Colonic mucosa (tissue), 4 donors: ENCODE data around the gene TSPAN4. TPM values are rescaled to one million over a fixed set of nuclear protein-coding genes. Genes with fewer than 3 reads are reported as not detected.

Source experiments
- DNase-seq: peaks from one replicate; pipeline ENCODE4 v3.0.0-alpha.2; 2020
- H3K27ac ChIP-seq: fragments of 200-600 bp; one replicate; pipeline ENCODE4 v1.8.0; 2021
- H3K27me3 ChIP-seq: fragments of 200-600 bp; one replicate; pipeline ENCODE4 v1.8.0; 2021
- H3K36me3 ChIP-seq: fragments of 200-600 bp; one replicate; pipeline ENCODE4 v1.8.0; 2021
- H3K4me1 ChIP-seq: fragments of 200-600 bp; one replicate; pipeline ENCODE4 v1.8.0; 2021; ENCODE audit warnings: mild to moderate bottlenecking
- H3K4me3 ChIP-seq: fragments of 200-600 bp; one replicate; pipeline ENCODE4 v1.8.0; 2021
- H3K9ac ChIP-seq, 2 donors: one replicate each; pipeline ENCODE4 v1.7.0; 2013; ENCODE audit warnings: control low read depth in 2 of 2, low read depth in 2 of 2, low read length in 2 of 2
- H3K9me3 ChIP-seq: fragments of 200-600 bp; one replicate; pipeline ENCODE4 v1.8.0; 2021
- intact Hi-C: fragments of 100-400 bp; cut with DNase I; formaldehyde crosslinking; loops from one replicate; pipeline ENCODE4 v1.14.1; 2022
- total RNA-seq, 2 donors: library from RNA; stranded (reverse); fragmentation: NEBNext Ultra II Directional in 1 of 2; extraction: Animal tissue kit (Norgen Biotek cat#: 25700) in 1 of 2; gene quantifications; one replicate each; pipeline ENCODE4 v1.2.1, GENCODE V29; 2021
- TF ChIP-seq, protein P1 (sequence below): fragments of 200-600 bp; IDR thresholded peaks from one replicate; pipeline ENCODE4 v1.8.0; 2022; ENCODE audit warnings: antibody characterized with exemption, mild to moderate bottlenecking
- donor health status: healthy.
- donor health status: DM: no; HTN: no; CAD: no.
- donor health status: DM: no; HTN: no; CAD: no.

The TSPAN4 gene
- total RNA-seq, 2 donors from 2014 or later, result 12.1 to 12.7 TPM

DNA sequence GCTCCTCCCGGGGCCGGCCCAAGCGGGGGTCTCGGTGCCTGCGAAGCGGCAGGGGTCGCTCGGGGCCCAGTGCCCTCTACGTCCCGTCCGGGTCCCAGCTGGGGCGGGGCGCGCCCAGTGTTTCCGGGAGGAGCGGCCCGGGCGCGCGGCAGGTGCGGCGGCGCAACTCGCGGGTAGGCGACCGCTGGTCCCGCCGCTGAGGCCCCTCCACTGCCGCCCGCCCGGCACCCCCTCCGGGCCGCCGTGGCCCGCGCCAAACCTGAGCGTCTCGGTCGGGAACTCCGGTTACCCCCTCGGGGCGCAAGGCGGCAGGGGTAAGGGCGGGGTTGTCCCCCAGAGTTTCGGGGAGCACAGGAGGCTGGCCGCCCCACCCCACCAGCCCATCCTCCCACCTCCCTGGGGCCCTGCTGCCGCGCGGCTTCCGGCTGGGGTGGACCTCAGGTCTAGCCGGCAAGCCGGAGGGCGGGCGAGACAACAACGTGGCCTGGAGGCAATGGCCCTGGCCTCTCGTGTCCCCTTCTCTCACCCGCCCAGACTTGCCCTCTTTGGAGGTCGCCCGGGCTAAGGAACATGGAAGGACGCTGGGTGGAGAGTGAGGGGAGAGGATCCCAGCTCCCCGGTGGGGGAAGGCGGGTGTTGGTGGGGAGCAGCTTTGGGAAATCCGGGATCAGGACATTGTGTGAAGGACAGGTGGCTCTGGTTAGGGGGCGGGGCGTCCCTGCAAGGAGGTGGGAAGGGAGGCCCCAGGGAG lies 15.3 kb upstream of the TSPAN4 start:
- H3K9ac ChIP-seq, result peak overlapping the region; percentile 84 to 90

DNA sequence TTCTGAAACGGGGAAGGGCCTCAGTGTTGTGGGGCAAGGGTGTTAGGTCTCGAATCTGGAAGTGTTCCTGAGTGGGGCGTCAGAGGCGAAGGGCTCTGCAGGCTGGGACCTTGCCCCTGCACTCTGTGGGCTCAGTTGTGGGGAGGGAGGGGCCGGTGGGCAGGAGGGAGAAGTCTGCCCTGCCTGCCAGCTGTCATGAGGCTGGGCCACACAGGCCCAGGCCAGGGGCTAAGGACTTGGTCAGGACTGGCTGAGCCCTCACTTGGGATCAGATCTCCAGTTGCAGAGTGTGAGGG lies 14.8 kb upstream of the TSPAN4 start, which contains the start of gene CRACR2B:
Gene CRACR2B (plus strand): TSS at position 23 of the 296 bp plus-strand sequence. CDS start 689 bp downstream, outside the sequence.
- no peaks in the 10 kb centered on the region for H3K9me3 ChIP-seq
- H3K4me1 ChIP-seq, result peaks cover 39% of the 10 kb centered on the region
- H3K4me3 ChIP-seq, result peak within 1 kb of the TSS; percentile 41
- peak within 1 kb of the TSS; percentile 93 for H3K27ac ChIP-seq
- H3K9ac ChIP-seq, result peak within 1 kb of the TSS; percentile 84 to 90
- DNase-seq, result peak; percentile 77
- peaks cover 18% of the 10 kb centered on the region for H3K27me3 ChIP-seq
- H3K36me3 ChIP-seq, result peaks cover 7% of the 10 kb centered on the region
- TF ChIP-seq, protein P1, sequence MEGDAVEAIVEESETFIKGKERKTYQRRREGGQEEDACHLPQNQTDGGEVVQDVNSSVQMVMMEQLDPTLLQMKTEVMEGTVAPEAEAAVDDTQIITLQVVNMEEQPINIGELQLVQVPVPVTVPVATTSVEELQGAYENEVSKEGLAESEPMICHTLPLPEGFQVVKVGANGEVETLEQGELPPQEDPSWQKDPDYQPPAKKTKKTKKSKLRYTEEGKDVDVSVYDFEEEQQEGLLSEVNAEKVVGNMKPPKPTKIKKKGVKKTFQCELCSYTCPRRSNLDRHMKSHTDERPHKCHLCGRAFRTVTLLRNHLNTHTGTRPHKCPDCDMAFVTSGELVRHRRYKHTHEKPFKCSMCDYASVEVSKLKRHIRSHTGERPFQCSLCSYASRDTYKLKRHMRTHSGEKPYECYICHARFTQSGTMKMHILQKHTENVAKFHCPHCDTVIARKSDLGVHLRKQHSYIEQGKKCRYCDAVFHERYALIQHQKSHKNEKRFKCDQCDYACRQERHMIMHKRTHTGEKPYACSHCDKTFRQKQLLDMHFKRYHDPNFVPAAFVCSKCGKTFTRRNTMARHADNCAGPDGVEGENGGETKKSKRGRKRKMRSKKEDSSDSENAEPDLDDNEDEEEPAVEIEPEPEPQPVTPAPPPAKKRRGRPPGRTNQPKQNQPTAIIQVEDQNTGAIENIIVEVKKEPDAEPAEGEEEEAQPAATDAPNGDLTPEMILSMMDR, result no peak
- intact Hi-C loops, result no loop called here

More for the DNA sequence above, 15.3 kb upstream of the TSPAN4 start:
- peaks cover 36% of the 10 kb centered on the region for H3K4me1 ChIP-seq
- H3K27me3 ChIP-seq, result peaks cover 18% of the 10 kb centered on the region
- H3K27ac ChIP-seq, result peak overlapping the region; percentile 93
- intact Hi-C loops, result no loop called here
- H3K36me3 ChIP-seq, result peaks cover 7% of the 10 kb centered on the region
- TF ChIP-seq, protein P1, result no peak
- no peaks in the 10 kb centered on the region for H3K9me3 ChIP-seq
- peak; percentile 64 for DNase-seq
- H3K4me3 ChIP-seq, result peak overlapping the region; percentile 41

DNA sequence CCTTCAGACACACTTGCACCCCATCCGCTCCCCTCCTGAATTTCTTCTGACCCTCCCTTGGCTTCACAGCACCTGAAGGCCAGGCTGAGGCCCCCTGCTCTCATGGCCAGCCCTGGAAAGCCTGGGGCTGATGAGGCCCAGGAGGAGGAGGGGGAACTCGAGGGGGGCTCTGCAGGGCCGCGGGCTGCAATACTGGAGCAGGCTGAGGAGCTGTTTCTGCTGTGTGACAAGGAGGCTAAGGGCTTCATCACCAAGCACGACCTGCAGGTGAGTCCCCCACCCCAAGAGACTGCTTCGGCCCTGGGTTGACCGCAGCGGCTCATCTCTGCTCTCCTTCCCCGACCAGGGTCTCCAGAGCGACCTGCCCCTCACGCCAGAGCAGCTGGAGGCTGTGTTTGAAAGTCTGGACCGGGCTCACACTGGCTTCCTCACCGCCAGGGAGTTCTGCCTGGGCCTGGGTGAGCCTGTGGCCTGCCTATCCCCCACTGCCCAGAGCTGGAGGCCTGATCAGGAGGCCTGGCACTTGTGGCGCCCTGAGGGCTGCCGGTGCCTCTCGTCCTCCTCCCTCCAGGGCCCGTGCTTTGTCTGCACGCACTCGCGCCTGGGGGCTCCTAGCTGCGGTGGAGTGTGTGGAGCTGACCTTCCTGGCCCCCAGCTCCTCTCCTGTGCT lies 14.0 kb upstream of the TSPAN4 start:
- Histone ChIP-seq H3K36me3 (peaks cover 7% of the 10 kb centered on the region), H3K27me3 (peaks cover 18% of the 10 kb centered on the region), H3K9me3 (no peaks in the 10 kb centered on the region), H3K9ac (peak overlapping the region; percentile 55 to 90), H3K4me3 (no peak overlapping the region), H3K4me1 (peaks cover 39% of the 10 kb centered on the region), H3K27ac (peak overlapping the region; percentile 93)
- TF ChIP-seq, protein P1, result no peak
- no peak for DNase-seq
- intact Hi-C loops, result no loop called here

DNA sequence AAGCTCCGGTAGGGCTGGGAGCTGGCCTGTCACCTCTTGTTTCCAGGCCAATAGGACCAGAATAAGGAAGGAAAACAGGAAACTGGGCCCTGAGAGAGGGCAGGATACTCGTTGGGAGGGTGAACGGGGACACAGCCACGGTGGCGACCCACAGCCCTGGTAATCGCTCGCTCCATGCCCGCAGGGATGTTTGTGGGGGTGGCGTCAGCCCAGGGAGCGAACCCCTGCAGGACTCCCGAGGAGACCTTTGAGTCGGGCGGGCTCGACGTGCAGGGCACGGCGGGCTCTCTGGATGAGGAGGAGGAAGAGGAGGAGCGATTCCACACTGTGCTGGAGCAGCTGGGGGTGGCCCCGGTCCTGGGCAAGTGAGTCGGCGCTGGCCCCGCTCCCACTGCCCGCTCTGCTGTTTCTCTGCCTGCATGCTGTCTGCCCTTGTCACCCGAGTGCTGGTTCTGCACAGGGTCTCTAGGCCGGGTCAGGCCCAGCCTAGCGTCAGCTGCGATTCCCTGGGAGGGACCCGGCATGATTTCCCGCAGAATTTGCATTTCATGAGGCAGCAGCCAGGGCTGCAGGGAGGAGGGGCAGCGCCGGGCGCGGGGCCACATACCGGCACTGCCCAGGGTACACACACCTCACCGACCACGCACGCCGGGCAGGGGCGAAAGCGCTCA lies 13.3 kb upstream of the TSPAN4 start:
- intact Hi-C loops, result no loop called here
- peak overlapping the region; percentile 55 to 90 for H3K9ac ChIP-seq
- H3K27me3 ChIP-seq, result peaks cover 18% of the 10 kb centered on the region
- H3K4me3 ChIP-seq, result peak overlapping the region; percentile 8
- peak overlapping the region; percentile 93 for H3K27ac ChIP-seq
- peaks cover 40% of the 10 kb centered on the region for H3K4me1 ChIP-seq
- H3K9me3 ChIP-seq, result no peaks in the 10 kb centered on the region
- TF ChIP-seq, protein P1, result no peak
- H3K36me3 ChIP-seq, result peaks cover 5% of the 10 kb centered on the region
- peak; percentile 58 for DNase-seq

DNA sequence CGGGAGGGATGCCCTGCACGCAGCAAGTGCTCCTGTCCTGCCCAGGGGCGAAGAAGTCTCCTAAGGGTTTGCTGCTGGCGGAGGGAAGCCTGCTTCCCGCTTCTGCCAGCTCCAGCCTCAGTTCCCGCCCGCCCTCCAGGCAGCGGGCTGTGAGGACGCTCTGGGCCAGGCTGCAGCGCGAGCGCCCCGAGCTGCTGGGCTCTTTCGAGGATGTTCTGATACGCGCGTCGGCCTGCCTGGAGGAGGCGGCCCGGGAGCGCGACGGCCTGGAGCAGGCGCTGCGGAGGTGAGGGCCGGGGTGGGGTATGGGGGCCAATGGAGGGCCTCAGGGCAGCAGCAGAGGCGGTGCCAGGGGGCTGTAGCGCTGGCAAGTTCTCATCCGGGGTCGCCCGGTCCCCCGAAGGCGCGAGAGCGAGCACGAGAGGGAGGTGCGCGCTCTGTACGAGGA lies 12.8 kb upstream of the TSPAN4 start:
- Histone ChIP-seq H3K4me3 (peak overlapping the region; percentile 8), H3K4me1 (peaks cover 39% of the 10 kb centered on the region), H3K27me3 (peaks cover 18% of the 10 kb centered on the region), H3K9ac (peak overlapping the region; percentile 39 to 90), H3K36me3 (no peaks in the 10 kb centered on the region), H3K9me3 (no peaks in the 10 kb centered on the region), H3K27ac (no peak overlapping the region)
- no peak for DNase-seq
- TF ChIP-seq, protein P1, result no peak
- intact Hi-C loops, result no loop called here
